ENCODE results near the gene STX17.

- TF ChIP-seq TCF7L2 (IDR thresholded peaks at IDR 0.05; ENCODE audit: borderline replicate concordance, extremely low read depth, insufficient read depth, insufficient read length) = no peak
- TF ChIP-seq CTCF (IDR thresholded peaks at IDR 0.05 in 2 of 3, conservative IDR thresholded peaks at IDR 0.05 in 1 of 3; ENCODE audit: borderline replicate concordance in 1 of 3, insufficient read depth in 1 of 3, low read depth in 2 of 3, low read length in 2 of 3) = no peak
- TF ChIP-seq EZH2phosphoT487 (IDR thresholded peaks at IDR 0.05; ENCODE audit: borderline replicate concordance) = no peak
- TF ChIP-seq POLR2A (IDR thresholded peaks at IDR 0.05; ENCODE audit: borderline replicate concordance, extremely low read depth, insufficient read depth, insufficient read length) = no peak
- no peak for TF ChIP-seq ZFX (IDR thresholded peaks at IDR 0.05)
- no peak for TF ChIP-seq SIN3A (IDR thresholded peaks at IDR 0.05; ENCODE audit: low read depth)
- TF ChIP-seq SP1 (IDR thresholded peaks at IDR 0.05; ENCODE audit: low read depth) = no peak
- no peak for TF ChIP-seq YY1 (IDR thresholded peaks at IDR 0.05; ENCODE audit: extremely low read depth, insufficient replicate concordance, low read depth, low read length)
- TF ChIP-seq EZH2 (IDR thresholded peaks at IDR 0.05) = no peak
- TF ChIP-seq POLR2AphosphoS5 (IDR thresholded peaks at IDR 0.05; ENCODE audit: low read depth, low read length) = no peak
- TF ChIP-seq EGR1 (IDR thresholded peaks at IDR 0.05; ENCODE audit: low read depth) = no peak
- no peak for TF ChIP-seq ZBTB33 (IDR thresholded peaks at IDR 0.05; ENCODE audit: extremely low read depth, insufficient replicate concordance, low read length)
- TF ChIP-seq CEBPB (IDR thresholded peaks at IDR 0.05; ENCODE audit: low read depth) = no peak
These were observed 71.8 kb downstream of the STX17 start for GRCh38 chr9:99978221-99978620.
